Stimulated activated CD8-positive, alpha-beta memory T cell treated with anti-CD3 and anti-CD28 coated beads, Interleukin-12 subunit alpha, Interleukin-12 subunit beta, amount 100 ng/mL, for 1 hour (primary cell): ENCODE results near the gene ZMIZ2.
"Not testable (repeated sequence)": the region's sequence is repeated elsewhere in the genome, so short reads cannot be mapped to it uniquely, and the experiment has no call there.

Source experiments
- DNase-seq: peaks from one replicate; pipeline ENCODE4 v3.0.0-alpha.2; 2020; ENCODE audit warnings: low read depth

ZMIZ2 gene

GRCh38 chr7:44772867-44773266, 24.2 kb downstream of the ZMIZ2 start:
- no peak for DNase-seq

GRCh38 chr7:44774486-44774885, 25.8 kb downstream of the ZMIZ2 start:
- DNase-seq = not testable (repeated sequence)

- DNase-seq = no peak
Observed at GRCh38 chr7:44775383-44776107, 26.9 kb downstream of the ZMIZ2 start.

GRCh38 chr7:44776211-44776610, 27.6 kb downstream of the ZMIZ2 start:
- no peak for DNase-seq

- no peak for DNase-seq
Observed at GRCh38 chr7:44782460-44782859, 33.8 kb downstream of the ZMIZ2 start.

GRCh38 chr7:44783407-44783806, 34.8 kb downstream of the ZMIZ2 start:
- no peak for DNase-seq

GRCh38 chr7:44784364-44784763, 35.7 kb downstream of the ZMIZ2 start:
- DNase-seq = no peak

- DNase-seq = not testable (repeated sequence)
Observed at GRCh38 chr7:44785218-44785617, 36.6 kb downstream of the ZMIZ2 start.

GRCh38 chr7:44787041-44787440, 38.4 kb downstream of the ZMIZ2 start:
- DNase-seq = no peak

GRCh38 chr7:44787762-44788161, 39.1 kb downstream of the ZMIZ2 start:
- no peak for DNase-seq

GRCh38 chr7:44789990-44790389, 41.3 kb downstream of the ZMIZ2 start:
- DNase-seq = no peak

GRCh38 chr7:44791278-44792219, 42.9 kb downstream of the ZMIZ2 start:
- no peak for DNase-seq

- no peak for DNase-seq
Observed at GRCh38 chr7:44793919-44794318, 45.3 kb downstream of the ZMIZ2 start.

GRCh38 chr7:44794331-44794730, 45.7 kb downstream of the ZMIZ2 start:
- DNase-seq = no peak

- DNase-seq = no peak
Observed at GRCh38 chr7:44796034-44796503, 47.4 kb downstream of the ZMIZ2 start.

GRCh38 chr7:44796504-44797328, 48.1 kb downstream of the ZMIZ2 start, which contains the start of gene PPIA:
Gene PPIA (plus strand): TSS chr7:44796681. CDS start chr7:44796725, 44 bp downstream.
- DNase-seq = peak; percentile 98

- DNase-seq = peak; percentile 64
Observed at GRCh38 chr7:44797329-44798258, 48.9 kb downstream of the ZMIZ2 start.

- no peak for DNase-seq
Observed at GRCh38 chr7:44798649-44799305, 50.1 kb downstream of the ZMIZ2 start.

GRCh38 chr7:44799939-44800338, 51.3 kb downstream of the ZMIZ2 start:
- no peak for DNase-seq

- no peak for DNase-seq
Observed at GRCh38 chr7:44801890-44802289, 53.2 kb downstream of the ZMIZ2 start.
